Aorta (tissue), 4 donors: ENCODE measurements around the gene LIN37. TPM values are rescaled to one million over a fixed set of nuclear protein-coding genes. Genes with fewer than 3 reads are reported as not detected.

Experiments
- polyA plus RNA-seq, 2 donors: library from polyadenylated mRNA; stranded (reverse); fragments of 200-250 nt; gene quantifications; one replicate each; pipeline ENCODE4 v1.2.3, GENCODE V29; 2013
- total RNA-seq, 2 donors: library from RNA; stranded (reverse); fragmentation: NEBNext Ultra II Directional; extraction: Animal tissue kit (Norgen Biotek cat#: 25700); gene quantifications; one replicate each; pipeline ENCODE4 v1.2.1, GENCODE V29; 2021
- donor health status: healthy with polysubstance abuse.
- donor health status: Bipolar disorder and iron deficiency.
- donor health status: DM: no; HTN: no; CAD: no.
- donor health status: DM: yes; HTN: yes; CAD: no.

Gene LIN37
- total and polyA plus RNA-seq, 4 donors = 10.6 to 91.2 (median 13.2) TPM

Other genes with a start within 250 kb of the LIN37 start
- gene DMKN, start 234.9 kb upstream of the LIN37 start, total RNA-seq = 10 to 100 TPM; 25.9 to 27.1 TPM
- gene DMKN, start 234.9 kb upstream of the LIN37 start, polyA plus RNA-seq = 10 to 100 TPM; 22.2 to 43.7 TPM
- gene SBSN, start 220.3 kb upstream of the LIN37 start, total RNA-seq = not detected
- under 1 TPM in 1 of 2 donors, not detected in 1; 0.23 TPM for gene SBSN, start 220.3 kb upstream of the LIN37 start, polyA plus RNA-seq
- gene GAPDHS, start 215.1 kb upstream of the LIN37 start, total RNA-seq = not detected
- gene GAPDHS, start 215.1 kb upstream of the LIN37 start, polyA plus RNA-seq = not detected
- gene TMEM147, start 202.9 kb upstream of the LIN37 start, total RNA-seq = 10 to 100 TPM; 48.0 to 52.2 TPM
- 100 to 1,000 TPM in 1 of 2 donors, 10 to 100 TPM in 1; 86.0 to 123 TPM for gene TMEM147, start 202.9 kb upstream of the LIN37 start, polyA plus RNA-seq
- not detected for gene ATP4A, start 184.9 kb upstream of the LIN37 start, total RNA-seq
- not detected for gene ATP4A, start 184.9 kb upstream of the LIN37 start, polyA plus RNA-seq
- gene PMIS2, start 162.4 kb upstream of the LIN37 start, total RNA-seq = not detected
- gene PMIS2, start 162.4 kb upstream of the LIN37 start, polyA plus RNA-seq = not detected
- 10 to 100 TPM in 1 of 2 donors, 1 to 10 TPM in 1; 5.3 to 10.5 TPM for gene HAUS5, start 135.8 kb upstream of the LIN37 start, total RNA-seq
- gene HAUS5, start 135.8 kb upstream of the LIN37 start, polyA plus RNA-seq = 10 to 100 TPM in 1 of 2 donors, 1 to 10 TPM in 1; 2.9 to 17.5 TPM
- 10 to 100 TPM; 53.7 to 62.0 TPM for gene RBM42, start 119.5 kb upstream of the LIN37 start, total RNA-seq
- gene RBM42, start 119.5 kb upstream of the LIN37 start, polyA plus RNA-seq = 10 to 100 TPM; 41.8 to 66.8 TPM
- gene ETV2, start 106.8 kb upstream of the LIN37 start, total RNA-seq = 1 to 10 TPM in 1 of 2 donors, under 1 TPM in 1; 0.62 to 1.2 TPM
- gene ETV2, start 106.8 kb upstream of the LIN37 start, polyA plus RNA-seq = 1 to 10 TPM in 1 of 2 donors, under 1 TPM in 1; 0.46 to 1.9 TPM
- gene COX6B1, start 100.3 kb upstream of the LIN37 start, total RNA-seq = 100 to 1,000 TPM; 196 to 216 TPM
- 100 to 1,000 TPM; 502 to 730 TPM for gene COX6B1, start 100.3 kb upstream of the LIN37 start, polyA plus RNA-seq
- gene UPK1A, start 82.1 kb upstream of the LIN37 start, total RNA-seq = not detected
- gene UPK1A, start 82.1 kb upstream of the LIN37 start, polyA plus RNA-seq = 1 to 10 TPM in 1 of 2 donors, under 1 TPM in 1; 0.54 to 1.5 TPM
- gene ZBTB32, start 44.0 kb upstream of the LIN37 start, total RNA-seq = under 1 TPM in 1 of 2 donors, not detected in 1; 0.19 TPM
- not detected for gene ZBTB32, start 44.0 kb upstream of the LIN37 start, polyA plus RNA-seq
- gene KMT2B, start 30.6 kb upstream of the LIN37 start, total RNA-seq = 10 to 100 TPM; 33.6 to 37.9 TPM
- 10 to 100 TPM in 1 of 2 donors, 1 to 10 TPM in 1; 6.4 to 43.3 TPM for gene KMT2B, start 30.6 kb upstream of the LIN37 start, polyA plus RNA-seq
- 10 to 100 TPM in 1 of 2 donors, 1 to 10 TPM in 1; 8.1 to 14.9 TPM for gene IGFLR1, start 6.1 kb upstream of the LIN37 start, total RNA-seq
- gene IGFLR1, start 6.1 kb upstream of the LIN37 start, polyA plus RNA-seq = 10 to 100 TPM in 1 of 2 donors, 1 to 10 TPM in 1; 5.1 to 10.9 TPM
- gene U2AF1L4, start 3.2 kb upstream of the LIN37 start, total RNA-seq = 10 to 100 TPM; 14.8 to 22.0 TPM
- gene U2AF1L4, start 3.2 kb upstream of the LIN37 start, polyA plus RNA-seq = 10 to 100 TPM; 24.7 to 70.4 TPM
- gene PSENEN, start 2.9 kb upstream of the LIN37 start, total RNA-seq = 10 to 100 TPM; 32.9 to 37.0 TPM
- 10 to 100 TPM; 32.4 to 59.2 TPM for gene PSENEN, start 2.9 kb upstream of the LIN37 start, polyA plus RNA-seq
- 100 to 1,000 TPM; 148 to 152 TPM for gene HSPB6, start 8.5 kb downstream of the LIN37 start, total RNA-seq
- gene HSPB6, start 8.5 kb downstream of the LIN37 start, polyA plus RNA-seq = 100 to 1,000 TPM in 1 of 2 donors, 10 to 100 TPM in 1; 73.9 to 131 TPM
- 10 to 100 TPM; 18.7 to 19.6 TPM for gene PROSER3, start 9.6 kb downstream of the LIN37 start, total RNA-seq
- 10 to 100 TPM in 1 of 2 donors, 1 to 10 TPM in 1; 4.1 to 18.7 TPM for gene PROSER3, start 9.6 kb downstream of the LIN37 start, polyA plus RNA-seq
- gene ARHGAP33, start 27.0 kb downstream of the LIN37 start, total RNA-seq = 10 to 100 TPM; 12.3 to 27.8 TPM
- 10 to 100 TPM in 1 of 2 donors, 1 to 10 TPM in 1; 1.9 to 22.1 TPM for gene ARHGAP33, start 27.0 kb downstream of the LIN37 start, polyA plus RNA-seq
- gene PRODH2, start 64.3 kb downstream of the LIN37 start, total RNA-seq = not detected
- gene PRODH2, start 64.3 kb downstream of the LIN37 start, polyA plus RNA-seq = not detected
- not detected for gene NPHS1, start 103.9 kb downstream of the LIN37 start, total RNA-seq
- not detected for gene NPHS1, start 103.9 kb downstream of the LIN37 start, polyA plus RNA-seq
- not detected for gene KIRREL2, start 108.3 kb downstream of the LIN37 start, total RNA-seq
- under 1 TPM; 0.08 to 0.50 TPM for gene KIRREL2, start 108.3 kb downstream of the LIN37 start, polyA plus RNA-seq
- 10 to 100 TPM; 12.9 to 13.5 TPM for gene APLP1, start 120.0 kb downstream of the LIN37 start, total RNA-seq
- 10 to 100 TPM in 1 of 2 donors, 1 to 10 TPM in 1; 7.6 to 23.0 TPM for gene APLP1, start 120.0 kb downstream of the LIN37 start, polyA plus RNA-seq
- gene NFKBID, start 152.0 kb downstream of the LIN37 start, total RNA-seq = 10 to 100 TPM; 18.9 to 19.4 TPM
- gene NFKBID, start 152.0 kb downstream of the LIN37 start, polyA plus RNA-seq = 10 to 100 TPM in 1 of 2 donors, 1 to 10 TPM in 1; 2.9 to 10.4 TPM
- 10 to 100 TPM; 18.7 TPM for gene HCST, start 154.0 kb downstream of the LIN37 start, total RNA-seq
- gene HCST, start 154.0 kb downstream of the LIN37 start, polyA plus RNA-seq = 10 to 100 TPM in 1 of 2 donors, 1 to 10 TPM in 1; 7.3 to 20.9 TPM
- gene TYROBP, start 159.7 kb downstream of the LIN37 start, total RNA-seq = 100 to 1,000 TPM in 1 of 2 donors, 10 to 100 TPM in 1; 98.9 to 117 TPM
- 100 to 1,000 TPM in 1 of 2 donors, 10 to 100 TPM in 1; 48.8 to 327 TPM for gene TYROBP, start 159.7 kb downstream of the LIN37 start, polyA plus RNA-seq
- 10 to 100 TPM; 14.5 to 15.1 TPM for gene LRFN3, start 187.8 kb downstream of the LIN37 start, total RNA-seq
- gene LRFN3, start 187.8 kb downstream of the LIN37 start, polyA plus RNA-seq = 1 to 10 TPM; 2.0 to 6.1 TPM
- 10 to 100 TPM; 11.6 to 16.6 TPM for gene SDHAF1, start 246.6 kb downstream of the LIN37 start, total RNA-seq
- gene SDHAF1, start 246.6 kb downstream of the LIN37 start, polyA plus RNA-seq = 10 to 100 TPM; 11.1 to 26.1 TPM